ENCODE results near the gene LAMA5. TPM values are rescaled to one million over a fixed set of nuclear protein-coding genes. Genes with fewer than 3 reads are reported as not detected.
A peak's percentile ranks its signal among the peaks of the same experiment; 100 is the strongest.

The LAMA5 gene
- total and polyA plus RNA-seq, 2 experiments from 2014 or later, result 201 to 298 TPM

- no peaks in the 10 kb centered on the region for H3K9me2 ChIP-seq (ENCODE audit: insufficient read depth)
- Mint-ChIP-seq H3K36me3 (ENCODE audit: low read depth) (peaks cover 33% of the 10 kb centered on the region), H3K4me3 (no peak overlapping the region), H3K27me3 (ENCODE audit: insufficient read depth, low read depth, poor library complexity) (peaks cover 4% of the 10 kb centered on the region), H3K4me1 (no peaks in the 10 kb centered on the region; the same call in 2 of the 3 replicates), H3K9me3 (no peaks in the 10 kb centered on the region), H3K27ac (no peak overlapping the region)
- H3K36me3 ChIP-seq (ENCODE audit: insufficient read depth), result peaks cover 16% of the 10 kb centered on the region; the same call in 1 of the 2 replicates
- no peaks in the 10 kb centered on the region for H4K20me1 ChIP-seq (replicated peaks; ENCODE audit: insufficient read depth)
- H3K4me1 ChIP-seq (ENCODE audit: insufficient read depth), result no peaks in the 10 kb centered on the region
- ATAC-seq, result no peak
- no peaks in the 10 kb centered on the region for H3K79me2 ChIP-seq (replicated peaks; ENCODE audit: insufficient read depth)
- 0 out of 2 replicates have a peak, but pooled peaks cover 3% of the 10 kb centered on the region for H3F3A ChIP-seq (replicated peaks; ENCODE audit: low read depth)
- no peak overlapping the region for H3K4me2 ChIP-seq
- no peak overlapping the region for H3K4me3 ChIP-seq
- no peak for DNase-seq (ENCODE audit: low spot score)
- TF ChIP-seq ZNF331 (CRISPR knock-in tag; IDR thresholded peaks at IDR 0.05; ENCODE audit: low read depth) (no peak), JUNB (IDR thresholded peaks at IDR 0.05; ENCODE audit: unreplicated experiment) (no peak), STAT1 (IDR thresholded peaks at IDR 0.05; ENCODE audit: unreplicated experiment) (no peak), ETS1 (IDR thresholded peaks at IDR 0.05) (no peak), EZH2phosphoT487 (IDR thresholded peaks at IDR 0.05; ENCODE audit: unreplicated experiment) (no peak), EZH2 (IDR thresholded peaks at IDR 0.05; ENCODE audit: low read depth, unreplicated experiment) (no peak), NANOG (IDR thresholded peaks at IDR 0.05; ENCODE audit: borderline replicate concordance) (no peak), CTCF (conservative IDR thresholded peaks at IDR 0.05; ENCODE audit: low read depth in 2 of 2) (no peak), ZNF462 (CRISPR knock-in tag; IDR thresholded peaks at IDR 0.05) (no peak), ZNF114 (CRISPR knock-in tag; IDR thresholded peaks at IDR 0.05) (no peak), POLR2AphosphoS5 (IDR thresholded peaks at IDR 0.05; ENCODE audit: low read depth) (no peak), CREB1 (CRISPR knock-in tag; IDR thresholded peaks at IDR 0.05; ENCODE audit: low read depth) (no peak)
- TF ChIP-seq, protein P1, sequence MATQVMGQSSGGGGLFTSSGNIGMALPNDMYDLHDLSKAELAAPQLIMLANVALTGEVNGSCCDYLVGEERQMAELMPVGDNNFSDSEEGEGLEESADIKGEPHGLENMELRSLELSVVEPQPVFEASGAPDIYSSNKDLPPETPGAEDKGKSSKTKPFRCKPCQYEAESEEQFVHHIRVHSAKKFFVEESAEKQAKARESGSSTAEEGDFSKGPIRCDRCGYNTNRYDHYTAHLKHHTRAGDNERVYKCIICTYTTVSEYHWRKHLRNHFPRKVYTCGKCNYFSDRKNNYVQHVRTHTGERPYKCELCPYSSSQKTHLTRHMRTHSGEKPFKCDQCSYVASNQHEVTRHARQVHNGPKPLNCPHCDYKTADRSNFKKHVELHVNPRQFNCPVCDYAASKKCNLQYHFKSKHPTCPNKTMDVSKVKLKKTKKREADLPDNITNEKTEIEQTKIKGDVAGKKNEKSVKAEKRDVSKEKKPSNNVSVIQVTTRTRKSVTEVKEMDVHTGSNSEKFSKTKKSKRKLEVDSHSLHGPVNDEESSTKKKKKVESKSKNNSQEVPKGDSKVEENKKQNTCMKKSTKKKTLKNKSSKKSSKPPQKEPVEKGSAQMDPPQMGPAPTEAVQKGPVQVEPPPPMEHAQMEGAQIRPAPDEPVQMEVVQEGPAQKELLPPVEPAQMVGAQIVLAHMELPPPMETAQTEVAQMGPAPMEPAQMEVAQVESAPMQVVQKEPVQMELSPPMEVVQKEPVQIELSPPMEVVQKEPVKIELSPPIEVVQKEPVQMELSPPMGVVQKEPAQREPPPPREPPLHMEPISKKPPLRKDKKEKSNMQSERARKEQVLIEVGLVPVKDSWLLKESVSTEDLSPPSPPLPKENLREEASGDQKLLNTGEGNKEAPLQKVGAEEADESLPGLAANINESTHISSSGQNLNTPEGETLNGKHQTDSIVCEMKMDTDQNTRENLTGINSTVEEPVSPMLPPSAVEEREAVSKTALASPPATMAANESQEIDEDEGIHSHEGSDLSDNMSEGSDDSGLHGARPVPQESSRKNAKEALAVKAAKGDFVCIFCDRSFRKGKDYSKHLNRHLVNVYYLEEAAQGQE (IDR thresholded peaks at IDR 0.05; ENCODE audit: unreplicated experiment), result no peak
- peak overlapping the region; percentile 26; the same call in 1 of the 2 replicates for H3K27ac ChIP-seq (ENCODE audit: low read depth)
- H2AFZ ChIP-seq, result no peak overlapping the region
- no peaks in the 10 kb centered on the region for H3K27me3 ChIP-seq (ENCODE audit: insufficient read depth)
These were observed 82.0 kb downstream of the LAMA5 start for GRCh38 chr20:62285151-62285550.

All from GM23338 (cell line).